Naive thymus-derived CD8-positive, alpha-beta T cell (primary cell): Measurements from ENCODE around the gene CTXN1. TPM values are rescaled to one million over a fixed set of nuclear protein-coding genes. Genes with fewer than 3 reads are reported as not detected.

ENCODE experiments used
- ATAC-seq, 2 donors: fragments of 150-1000 bp; cut with Tn5 transposase in 1 of 2; sonication (Bioruptor Pico), chemical (Tn5 transposase) in 1 of 2; 1 replicate in 1 of 2; 2 replicates in 1 of 2; pipeline ENCODE4 v1.10.0; 2021; ENCODE audit warnings: mild to moderate bottlenecking in 2 of 2, moderate library complexity in 2 of 2
- POLR2A ChIA-PET: fragments of 350-600 bp; sonication (Branson Sonifier 250); formaldehyde crosslinking; loops from one replicate; lab custom pipeline; 2021; ENCODE audit warnings: antibody characterized with exemption; lab: Charles Lee
- DNase-seq, 10 donors: peaks; one replicate each; pipeline versions ENCODE4 v3.0.0 to v3.0.0-alpha.2; 2020 to 2022
- H3K27ac Mint-ChIP-seq, 10 donors: one replicate each; pipeline ENCODE4 v1.8.0; 2020 to 2022; ENCODE audit warnings: mild to moderate bottlenecking in 10 of 10, mixed read lengths in 10 of 10, moderate library complexity in 4 of 10, inconsistent platforms in 1 of 10
- H3K27me3 Mint-ChIP-seq, 5 donors: one replicate each; pipeline ENCODE4 v1.8.0; 2021 to 2022; ENCODE audit warnings: mixed read lengths in 5 of 5
- H3K36me3 Mint-ChIP-seq, 3 donors: one replicate each; pipeline ENCODE4 v1.8.0; 2020 to 2022; ENCODE audit warnings: mixed read lengths in 3 of 3, mild to moderate bottlenecking in 2 of 3, inconsistent platforms in 1 of 3
- H3K4me1 Mint-ChIP-seq, 4 donors: one replicate each; pipeline ENCODE4 v1.8.0; 2021 to 2022; ENCODE audit warnings: mixed read lengths in 4 of 4
- H3K4me3 Mint-ChIP-seq, 10 donors: one replicate each; pipeline ENCODE4 v1.8.0; 2020 to 2022; ENCODE audit warnings: mild to moderate bottlenecking in 10 of 10, mixed read lengths in 10 of 10, moderate library complexity in 6 of 10, inconsistent platforms in 1 of 10
- H3K9me3 Mint-ChIP-seq, 9 donors: one replicate each; pipeline ENCODE4 v1.8.0; 2020 to 2022; ENCODE audit warnings: mixed read lengths in 9 of 9, mild to moderate bottlenecking in 3 of 9, inconsistent platforms in 1 of 9, moderate library complexity in 1 of 9
- polyA plus RNA-seq, 3 donors: library from polyadenylated mRNA; unstranded; fragments of 300-500 nt; fragmentation: Illumina TruSeq; gene quantifications; one replicate each; pipeline ENCODE4 v1.2.3, GENCODE V29; 2021
- total RNA-seq, 8 experiments: library from RNA in 2 of 8; stranded (reverse) in 2 of 8; gene quantifications; one replicate each; pipeline ENCODE4 v1.2.3 and lab custom pipeline; 2021 to 2026

The CTXN1 gene
- total and polyA plus RNA-seq, 5 experiments from 2014 or later: not detected

GRCh38 chr19:7909471-7910067 is 16.4 kb downstream of the CTXN1 start:
- no peak for ATAC-seq
- H3K27me3 Mint-ChIP-seq: peaks cover 0 to 3% (median 0%) of the 10 kb centered on the region in 5 donors
- H3K4me1 Mint-ChIP-seq: peaks cover 12 to 34% (median 25%) of the 10 kb centered on the region in 4 donors
- no peak overlapping the region for H3K4me3 Mint-ChIP-seq
- peak overlapping the region in 1 of 10 donors; percentile 18 for H3K27ac Mint-ChIP-seq
- POLR2A ChIA-PET: interaction anchor here (0.6 to 1.2 kb wide), 2 partner anchors 19 to 37 kb away, joined by 3 to 6 read pairs; no protein-coding TSS in a partner anchor
- DNase-seq: no peak
- no peaks in the 10 kb centered on the region for H3K9me3 Mint-ChIP-seq
- H3K36me3 Mint-ChIP-seq: peaks cover 0 to 41% (median 18%) of the 10 kb centered on the region in 3 donors

- DNase-seq: no peak
- peaks cover 0 to 38% (median 18%) of the 10 kb centered on the region in 3 donors for H3K36me3 Mint-ChIP-seq
These were observed 17.0 kb downstream of the CTXN1 start for GRCh38 chr19:7908742-7909461.

GRCh38 chr19:7908078-7908699 is 17.7 kb downstream of the CTXN1 start:
- H3K4me3 Mint-ChIP-seq: peak overlapping the region in 1 of 10 donors; percentile 14
- H3K36me3 Mint-ChIP-seq: peaks cover 0 to 33% (median 17%) of the 10 kb centered on the region in 3 donors
- DNase-seq (no peak), ATAC-seq (no peak)
- POLR2A ChIA-PET: interaction anchor here (1.0 to 1.6 kb wide), 2 partner anchors 9 to 12 kb away, joined by 6 to 8 read pairs; partner anchors contain the start of gene SNAPC2
- peaks cover 0 to 6% (median 0%) of the 10 kb centered on the region in 5 donors for H3K27me3 Mint-ChIP-seq
- peak overlapping the region in 1 of 10 donors; percentile 81 for H3K27ac Mint-ChIP-seq
- peaks cover 0 to 3% (median 0%) of the 10 kb centered on the region in 9 donors for H3K9me3 Mint-ChIP-seq
- H3K4me1 Mint-ChIP-seq: peaks cover 14 to 42% (median 34%) of the 10 kb centered on the region in 4 donors

More at GRCh38 chr19:7908742-7909461, 17.0 kb downstream of the CTXN1 start:
- POLR2A ChIA-PET: interaction anchor here (0.6 to 1.6 kb wide), 4 partner anchors 9 to 36 kb away, joined by 3 to 8 read pairs (median 6); partner anchors contain the start of gene SNAPC2
- Mint-ChIP-seq H3K9me3 (no peaks in the 10 kb centered on the region), H3K4me1 (peaks cover 14 to 38% (median 29%) of the 10 kb centered on the region in 4 donors), H3K27me3 (no peaks in the 10 kb centered on the region), H3K4me3 (no peak overlapping the region), H3K27ac (no peak overlapping the region)
- no peak for ATAC-seq

GRCh38 chr19:7907544-7907943 is 18.4 kb downstream of the CTXN1 start:
- DNase-seq (no peak), ATAC-seq (no peak)
- H3K9me3 Mint-ChIP-seq: peaks cover 0 to 3% (median 0%) of the 10 kb centered on the region in 9 donors
- peak overlapping the region in 1 of 10 donors; percentile 81 for H3K27ac Mint-ChIP-seq
- peaks cover 0 to 27% (median 14%) of the 10 kb centered on the region in 3 donors for H3K36me3 Mint-ChIP-seq
- POLR2A ChIA-PET: interaction anchor here (0.7 to 2.5 kb wide), 4 partner anchors 9 to 75 kb away, joined by 3 to 8 read pairs (median 6); partner anchors contain the start of gene SNAPC2
- H3K4me3 Mint-ChIP-seq: peak overlapping the region in 3 of 10 donors; percentile 14 to 39 (median 27)
- peaks cover 0 to 6% (median 0%) of the 10 kb centered on the region in 5 donors for H3K27me3 Mint-ChIP-seq
- H3K4me1 Mint-ChIP-seq: peaks cover 16 to 49% (median 40%) of the 10 kb centered on the region in 4 donors

GRCh38 chr19:7907122-7907521 is 18.8 kb downstream of the CTXN1 start:
- peaks cover 16 to 51% (median 42%) of the 10 kb centered on the region in 4 donors for H3K4me1 Mint-ChIP-seq
- POLR2A ChIA-PET: interaction anchor here (0.7 to 2.5 kb wide), 3 partner anchors 10 to 75 kb away, joined by 3 to 8 read pairs (median 5); partner anchors contain the start of gene SNAPC2
- peaks cover 0 to 27% (median 13%) of the 10 kb centered on the region in 3 donors for H3K36me3 Mint-ChIP-seq
- no peak for ATAC-seq
- no peak for DNase-seq
- H3K27me3 Mint-ChIP-seq: peaks cover 0 to 6% (median 0%) of the 10 kb centered on the region in 5 donors
- H3K27ac Mint-ChIP-seq: peak overlapping the region in 1 of 10 donors; percentile 66
- H3K4me3 Mint-ChIP-seq: peak overlapping the region in 2 of 10 donors; percentile 27 to 39
- peaks cover 0 to 3% (median 0%) of the 10 kb centered on the region in 9 donors for H3K9me3 Mint-ChIP-seq

- H3K27ac Mint-ChIP-seq: peak overlapping the region in 9 of 10 donors; percentile 14 to 96 (median 89)
- peaks cover 0 to 6% (median 0%) of the 10 kb centered on the region in 5 donors for H3K27me3 Mint-ChIP-seq
- peaks cover 16 to 51% (median 42%) of the 10 kb centered on the region in 4 donors for H3K4me1 Mint-ChIP-seq
- DNase-seq (no peak), ATAC-seq (no peak)
- H3K4me3 Mint-ChIP-seq: peak overlapping the region; percentile 54 to 93 (median 84)
- POLR2A ChIA-PET: interaction anchor here (2.5 kb wide), 1 partner anchor 15 kb away, joined by 8 read pairs; the partner anchor contains the start of gene SNAPC2
- H3K36me3 Mint-ChIP-seq: peaks cover 0 to 18% (median 6%) of the 10 kb centered on the region in 3 donors
- H3K9me3 Mint-ChIP-seq: peaks cover 0 to 3% (median 0%) of the 10 kb centered on the region in 9 donors
These were observed 20.1 kb downstream of the CTXN1 start for GRCh38 chr19:7905859-7906258.

- peaks cover 16 to 48% (median 42%) of the 10 kb centered on the region in 4 donors for H3K4me1 Mint-ChIP-seq
- peak overlapping the region; percentile 86 to 97 (median 94) for H3K27ac Mint-ChIP-seq
- peaks cover 0 to 6% (median 0%) of the 10 kb centered on the region in 5 donors for H3K27me3 Mint-ChIP-seq
- ATAC-seq (no peak), DNase-seq (no peak)
- POLR2A ChIA-PET: interaction anchor here (2.5 kb wide), 1 partner anchor 15 kb away, joined by 8 read pairs; the partner anchor contains the start of gene SNAPC2
- H3K36me3 Mint-ChIP-seq: peaks cover 0 to 13% (median 6%) of the 10 kb centered on the region in 3 donors
- peak overlapping the region; percentile 83 to 94 (median 88) for H3K4me3 Mint-ChIP-seq
- H3K9me3 Mint-ChIP-seq: peaks cover 0 to 3% (median 0%) of the 10 kb centered on the region in 9 donors
These were observed 20.7 kb downstream of the CTXN1 start for GRCh38 chr19:7905268-7905667.

GRCh38 chr19:7904074-7905020 is 21.6 kb downstream of the CTXN1 start:
- H3K4me1 Mint-ChIP-seq: peaks cover 16 to 48% (median 42%) of the 10 kb centered on the region in 4 donors
- peak; percentile 50 to 72 for ATAC-seq
- peak in 8 of 10 donors; percentile 74 to 88 (median 76) for DNase-seq
- peaks cover 0 to 6% (median 0%) of the 10 kb centered on the region in 5 donors for H3K27me3 Mint-ChIP-seq
- peaks cover 0 to 11% (median 6%) of the 10 kb centered on the region in 3 donors for H3K36me3 Mint-ChIP-seq
- POLR2A ChIA-PET: interaction anchor here (0.6 to 3.0 kb wide), 19 partner anchors 8 to 1133 kb away, joined by 3 to 69 read pairs (median 3); partner anchors contain the start of genes NDUFA7, PET100, RPS28 and SNAPC2
- peaks cover 0 to 3% (median 0%) of the 10 kb centered on the region in 9 donors for H3K9me3 Mint-ChIP-seq
- peak overlapping the region; percentile 86 to 97 (median 94) for H3K27ac Mint-ChIP-seq
- peak overlapping the region; percentile 83 to 95 (median 90) for H3K4me3 Mint-ChIP-seq

GRCh38 chr19:7903244-7904073 is 22.5 kb downstream of the CTXN1 start, which contains the start of gene MAP2K7:
Gene MAP2K7, plus strand, starts transcription at chr19:7903877. Its CDS starts 68 bp downstream, at chr19:7903945.
- POLR2A ChIA-PET: interaction anchor here (0.6 to 3.0 kb wide), 20 partner anchors 9 to 1132 kb away, joined by 3 to 69 read pairs (median 3); partner anchors contain the start of genes NDUFA7, PET100, RPS28 and SNAPC2
- peak; percentile 100 for DNase-seq
- H3K9me3 Mint-ChIP-seq: peaks cover 0 to 3% (median 0%) of the 10 kb centered on the region in 9 donors
- H3K4me3 Mint-ChIP-seq: peak within 1 kb of the TSS; percentile 84 to 95 (median 90)
- peaks cover 0 to 11% (median 6%) of the 10 kb centered on the region in 3 donors for H3K36me3 Mint-ChIP-seq
- peak; percentile 83 to 85 for ATAC-seq
- peak within 1 kb of the TSS; percentile 91 to 99 (median 96) for H3K27ac Mint-ChIP-seq
- H3K27me3 Mint-ChIP-seq: peaks cover 0 to 6% (median 0%) of the 10 kb centered on the region in 5 donors
- H3K4me1 Mint-ChIP-seq: peaks cover 16 to 46% (median 42%) of the 10 kb centered on the region in 4 donors
